Stimulated activated CD4-positive, alpha-beta T cell treated with anti-CD3 and anti-CD28 coated beads, Interleukin-15, amount 100 ng/mL, for 48 hours (primary cell): Measurements from ENCODE around the gene ADARB1.

Source experiments
- DNase-seq, 2 donors: peaks; one replicate each; pipeline ENCODE4 v3.0.0-alpha.2; 2020; ENCODE audit warnings: low read depth in 2 of 2

ADARB1 gene

GRCh38 chr21:45253633-45254459 lies 179.5 kb downstream of the ADARB1 start:
- DNase-seq: no peak

GRCh38 chr21:45254460-45254930 lies 180.1 kb downstream of the ADARB1 start:
- no peak for DNase-seq

- no peak for DNase-seq
Measured at GRCh38 chr21:45255381-45256020, 181.1 kb downstream of the ADARB1 start.

GRCh38 chr21:45256021-45256911 lies 181.9 kb downstream of the ADARB1 start:
- no peak for DNase-seq

- no peak for DNase-seq
Measured at GRCh38 chr21:45256912-45257672, 182.7 kb downstream of the ADARB1 start.

- no peak for DNase-seq
Measured at GRCh38 chr21:45257673-45258341, 183.4 kb downstream of the ADARB1 start.

- no peak for DNase-seq
Measured at GRCh38 chr21:45258466-45258865, 184.1 kb downstream of the ADARB1 start.

GRCh38 chr21:45259206-45259840 lies 184.9 kb downstream of the ADARB1 start:
- no peak for DNase-seq

GRCh38 chr21:45260191-45260825 lies 185.9 kb downstream of the ADARB1 start:
- no peak for DNase-seq

- no peak for DNase-seq
Measured at GRCh38 chr21:45261093-45261492, 186.7 kb downstream of the ADARB1 start.

GRCh38 chr21:45262041-45262581 lies 187.7 kb downstream of the ADARB1 start:
- DNase-seq: no peak

- DNase-seq: no peak
Measured at GRCh38 chr21:45262616-45263015, 188.2 kb downstream of the ADARB1 start.

- DNase-seq: no peak
Measured at GRCh38 chr21:45263534-45263933, 189.2 kb downstream of the ADARB1 start.

GRCh38 chr21:45264146-45264911 lies 189.9 kb downstream of the ADARB1 start:
- no peak for DNase-seq

GRCh38 chr21:45264912-45265515 lies 190.6 kb downstream of the ADARB1 start:
- DNase-seq: no peak

GRCh38 chr21:45265721-45266517 lies 191.5 kb downstream of the ADARB1 start:
- no peak for DNase-seq
